WERI-Rb-1 (cell line): ENCODE data around the gene RMP24.

Experiments used
- DNase-seq: peaks from one replicate; pipeline ENCODE4 v3.0.0-alpha.2; 2020
- H3K27ac ChIP-seq: fragments of 250-450 bp; sonication (Bioruptor Pico); 2 replicates; pipeline ENCODE4 v1.5.1; 2020; ENCODE audit warnings: mild to moderate bottlenecking, moderate library complexity
- H3K27me3 ChIP-seq: fragments of 250-450 bp; sonication (Bioruptor Pico); 2 replicates; pipeline ENCODE4 v1.5.1; 2021; ENCODE audit warnings: mild to moderate bottlenecking, low read depth, moderate library complexity; ENCODE audit not compliant: insufficient read depth, severe bottlenecking
- H3K36me3 ChIP-seq: fragments of 250-450 bp; sonication (Bioruptor Pico); 2 replicates; pipeline ENCODE4 v1.5.1; 2020; ENCODE audit warnings: mild to moderate bottlenecking, moderate library complexity
- H3K4me3 ChIP-seq: 2 replicates; pipeline ENCODE4 v1.5.1; 2011; ENCODE audit warnings: low read depth, mild to moderate bottlenecking, control low read depth, low read length
- H3K9me3 ChIP-seq: fragments of 250-450 bp; sonication (Bioruptor Pico); 2 replicates; pipeline ENCODE4 v1.5.1; 2021; ENCODE audit warnings: mild to moderate bottlenecking, moderate library complexity; ENCODE audit not compliant: severe bottlenecking
- TF ChIP-seq, protein P1 (sequence below): IDR thresholded peaks from 2 replicates; pipeline ENCODE4 v1.5.1; 2011; ENCODE audit warnings: low read depth, mild to moderate bottlenecking, control low read depth, inconsistent platforms, low read length

RMP24 gene

DNA sequence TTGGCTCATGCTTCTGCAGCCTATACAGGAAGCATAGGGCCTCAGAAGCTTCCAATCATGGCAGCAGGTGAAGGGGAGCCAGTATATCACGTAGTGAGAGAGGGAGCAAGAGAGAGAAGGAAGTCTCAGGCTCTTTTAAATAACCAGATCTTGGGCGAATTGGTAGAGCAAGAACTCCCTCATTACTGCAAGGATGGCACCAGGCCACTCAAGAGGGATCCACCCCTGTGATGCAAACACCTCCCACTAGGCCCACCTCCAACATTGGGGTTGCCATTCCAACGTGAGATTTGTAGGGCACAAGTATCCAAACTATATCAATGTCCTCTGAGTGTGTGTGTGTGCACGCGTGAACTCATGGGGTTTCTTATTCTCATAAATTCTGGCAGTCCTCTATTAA is 37.6 kb upstream of the RMP24 start:
- Histone ChIP-seq H3K9me3 (no peaks in the 10 kb centered on the region), H3K27ac (no peak overlapping the region), H3K36me3 (no peaks in the 10 kb centered on the region), H3K4me3 (no peak overlapping the region), H3K27me3 (no peaks in the 10 kb centered on the region)
- TF ChIP-seq, protein P1, sequence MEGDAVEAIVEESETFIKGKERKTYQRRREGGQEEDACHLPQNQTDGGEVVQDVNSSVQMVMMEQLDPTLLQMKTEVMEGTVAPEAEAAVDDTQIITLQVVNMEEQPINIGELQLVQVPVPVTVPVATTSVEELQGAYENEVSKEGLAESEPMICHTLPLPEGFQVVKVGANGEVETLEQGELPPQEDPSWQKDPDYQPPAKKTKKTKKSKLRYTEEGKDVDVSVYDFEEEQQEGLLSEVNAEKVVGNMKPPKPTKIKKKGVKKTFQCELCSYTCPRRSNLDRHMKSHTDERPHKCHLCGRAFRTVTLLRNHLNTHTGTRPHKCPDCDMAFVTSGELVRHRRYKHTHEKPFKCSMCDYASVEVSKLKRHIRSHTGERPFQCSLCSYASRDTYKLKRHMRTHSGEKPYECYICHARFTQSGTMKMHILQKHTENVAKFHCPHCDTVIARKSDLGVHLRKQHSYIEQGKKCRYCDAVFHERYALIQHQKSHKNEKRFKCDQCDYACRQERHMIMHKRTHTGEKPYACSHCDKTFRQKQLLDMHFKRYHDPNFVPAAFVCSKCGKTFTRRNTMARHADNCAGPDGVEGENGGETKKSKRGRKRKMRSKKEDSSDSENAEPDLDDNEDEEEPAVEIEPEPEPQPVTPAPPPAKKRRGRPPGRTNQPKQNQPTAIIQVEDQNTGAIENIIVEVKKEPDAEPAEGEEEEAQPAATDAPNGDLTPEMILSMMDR = no peak
- DNase-seq = no peak

- Histone ChIP-seq H3K36me3 (no peaks in the 10 kb centered on the region), H3K4me3 (no peak overlapping the region), H3K27ac (no peak overlapping the region), H3K9me3 (no peaks in the 10 kb centered on the region), H3K27me3 (no peaks in the 10 kb centered on the region)
- DNase-seq = no peak
- TF ChIP-seq, protein P1 = no peak
These were observed 36.7 kb upstream of the RMP24 start for GRCh38 chr18:35935805-35936204.

DNA sequence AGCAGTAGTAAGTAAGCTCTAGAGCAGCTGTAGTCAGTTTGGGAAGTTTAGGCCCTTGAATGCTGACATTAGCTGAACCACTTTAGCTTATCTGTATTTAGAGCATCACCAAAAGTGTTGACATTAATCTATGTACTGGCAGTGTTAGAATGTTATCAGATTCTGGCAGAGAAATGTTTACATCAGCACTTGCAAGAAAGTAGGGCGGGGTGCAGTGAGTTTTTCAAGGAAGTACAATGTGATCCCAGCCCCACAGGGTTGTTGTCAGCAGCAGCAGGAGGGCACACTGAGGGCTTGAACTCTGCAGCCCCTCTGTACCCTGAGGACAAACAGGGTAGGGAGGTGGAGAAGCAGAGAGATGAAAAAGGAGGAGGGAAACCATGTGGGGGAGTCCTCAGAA is 35.5 kb upstream of the RMP24 start:
- TF ChIP-seq, protein P1 = no peak
- no peak for DNase-seq
- no peak overlapping the region for H3K27ac ChIP-seq

DNA sequence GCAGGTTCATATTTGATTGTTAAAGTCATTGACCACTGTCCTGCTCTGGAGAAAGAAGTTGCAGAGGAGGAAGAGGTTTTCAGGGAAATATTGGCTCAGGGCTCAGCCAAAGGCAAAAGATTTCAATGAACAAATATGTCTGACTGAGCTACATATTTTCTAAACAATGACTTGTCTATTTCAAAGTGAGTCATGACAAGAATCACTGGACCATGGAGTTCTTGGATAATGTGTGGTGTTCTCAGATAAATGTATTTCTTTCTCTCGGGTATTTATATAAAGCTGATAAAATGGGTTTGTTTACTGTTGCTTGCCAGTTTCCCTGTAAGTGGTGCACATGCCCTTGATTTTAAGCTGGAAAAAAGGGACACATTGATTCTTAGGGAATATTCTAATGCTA is 34.3 kb upstream of the RMP24 start:
- DNase-seq = no peak
- no peak overlapping the region for H3K27ac ChIP-seq
- no peaks in the 10 kb centered on the region for H3K9me3 ChIP-seq
- TF ChIP-seq, protein P1 = no peak
- no peak overlapping the region for H3K4me3 ChIP-seq
- H3K27me3 ChIP-seq = no peaks in the 10 kb centered on the region
- H3K36me3 ChIP-seq = no peaks in the 10 kb centered on the region

More for the DNA sequence above, 35.5 kb upstream of the RMP24 start:
- H3K9me3 ChIP-seq = no peaks in the 10 kb centered on the region
- H3K4me3 ChIP-seq = no peak overlapping the region
- no peaks in the 10 kb centered on the region for H3K36me3 ChIP-seq
- no peaks in the 10 kb centered on the region for H3K27me3 ChIP-seq

GRCh38 chr18:35938562-35938961 is 33.9 kb upstream of the RMP24 start:
- Histone ChIP-seq H3K27me3 (no peaks in the 10 kb centered on the region), H3K9me3 (no peaks in the 10 kb centered on the region), H3K27ac (no peak overlapping the region), H3K4me3 (no peak overlapping the region), H3K36me3 (no peaks in the 10 kb centered on the region)
- no peak for DNase-seq
- TF ChIP-seq, protein P1 = no peak

DNA sequence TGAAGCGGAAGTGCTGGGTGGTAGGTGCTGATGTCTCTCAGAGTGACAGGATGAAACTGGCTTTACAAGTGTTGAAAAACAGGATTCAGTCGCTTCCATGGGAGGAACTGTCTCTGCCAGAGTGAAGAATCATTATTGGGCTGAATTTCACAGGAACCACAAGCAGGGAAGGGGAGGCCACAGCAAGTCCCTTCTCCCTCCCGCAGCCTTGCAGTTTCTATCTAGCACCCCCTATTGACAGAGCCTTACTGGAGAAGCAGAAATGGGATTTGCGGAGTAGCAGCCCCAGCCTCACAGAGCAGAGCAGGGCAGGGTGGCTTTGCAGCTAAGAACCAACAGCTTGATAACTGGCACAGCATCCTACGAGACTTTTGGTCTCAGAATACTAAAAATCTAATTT is 33.3 kb upstream of the RMP24 start:
- H3K36me3 ChIP-seq = no peaks in the 10 kb centered on the region
- H3K27ac ChIP-seq = no peak overlapping the region
- TF ChIP-seq, protein P1 = 0 out of 2 replicates have a peak, but pooled peaks have one; percentile 35
- no peak overlapping the region for H3K4me3 ChIP-seq
- H3K27me3 ChIP-seq = no peaks in the 10 kb centered on the region
- H3K9me3 ChIP-seq = no peaks in the 10 kb centered on the region
- no peak for DNase-seq
